T-helper 1 cell treated with Interleukin-12 subunit alpha and Interleukin-12 subunit beta and Interleukin-4 antibody, amounts not matched to agents 30 μg/mL and 1 μg/mL, for 36 hours (primary cell): ENCODE results near the gene TUBAL3.

Experiments used
- H3K27ac Mint-ChIP-seq: one replicate; pipeline ENCODE4 v1.8.0; 2021; ENCODE audit warnings: mild to moderate bottlenecking, mixed read lengths
- H3K27me3 Mint-ChIP-seq: one replicate; pipeline ENCODE4 v1.8.0; 2021; ENCODE audit warnings: low read depth, mixed read lengths
- H3K36me3 Mint-ChIP-seq: one replicate; pipeline ENCODE4 v1.8.0; 2021; ENCODE audit warnings: low read depth, mixed read lengths
- H3K4me1 Mint-ChIP-seq: one replicate; pipeline ENCODE4 v1.8.0; 2021; ENCODE audit warnings: low read depth, mixed read lengths
- H3K4me3 Mint-ChIP-seq: one replicate; pipeline ENCODE4 v1.8.0; 2021; ENCODE audit warnings: mild to moderate bottlenecking, moderate library complexity, mixed read lengths
- H3K9me3 Mint-ChIP-seq: one replicate; pipeline ENCODE4 v1.8.0; 2021; ENCODE audit warnings: mixed read lengths

TUBAL3 gene

GRCh38 chr10:5404208-5405041 is at the start of gene TUBAL3:
TSS of gene TUBAL3 (minus strand) at chr10:5404828. CDS start at chr10:5404792, 36 bp downstream.
- H3K27ac Mint-ChIP-seq: no peak within 1 kb of the TSS

GRCh38 chr10:5453749-5454489 is 49.3 kb upstream of the TUBAL3 start:
- no peaks in the 10 kb centered on the region for H3K9me3 Mint-ChIP-seq
- H3K4me3 Mint-ChIP-seq: no peak overlapping the region
- no peak overlapping the region for H3K27ac Mint-ChIP-seq
- H3K4me1 Mint-ChIP-seq: peaks cover 16% of the 10 kb centered on the region
- H3K27me3 Mint-ChIP-seq: no peaks in the 10 kb centered on the region
- peaks cover 50% of the 10 kb centered on the region for H3K36me3 Mint-ChIP-seq

More at GRCh38 chr10:5404208-5405041, at the start of gene TUBAL3:
- Mint-ChIP-seq H3K9me3 (peaks cover 5% of the 10 kb centered on the region), H3K4me1 (no peaks in the 10 kb centered on the region), H3K36me3 (no peaks in the 10 kb centered on the region), H3K27me3 (peaks cover 43% of the 10 kb centered on the region), H3K4me3 (no peak within 1 kb of the TSS)

- no peaks in the 10 kb centered on the region for H3K27me3 Mint-ChIP-seq
- H3K9me3 Mint-ChIP-seq: no peaks in the 10 kb centered on the region
- H3K27ac Mint-ChIP-seq: no peak overlapping the region
- H3K4me3 Mint-ChIP-seq: no peak overlapping the region
- H3K36me3 Mint-ChIP-seq: peaks cover 31% of the 10 kb centered on the region
- peaks cover 32% of the 10 kb centered on the region for H3K4me1 Mint-ChIP-seq
These were observed 46.2 kb upstream of the TUBAL3 start for GRCh38 chr10:5450605-5451384.

- Mint-ChIP-seq H3K27ac (no peak overlapping the region), H3K36me3 (peaks cover 27% of the 10 kb centered on the region), H3K27me3 (no peaks in the 10 kb centered on the region), H3K4me3 (no peak overlapping the region), H3K9me3 (no peaks in the 10 kb centered on the region), H3K4me1 (peaks cover 37% of the 10 kb centered on the region)
These were observed 45.2 kb upstream of the TUBAL3 start for GRCh38 chr10:5449823-5450222.

GRCh38 chr10:5449227-5449626 is 44.6 kb upstream of the TUBAL3 start:
- Mint-ChIP-seq H3K4me3 (no peak overlapping the region), H3K27ac (no peak overlapping the region), H3K4me1 (peaks cover 43% of the 10 kb centered on the region), H3K9me3 (no peaks in the 10 kb centered on the region), H3K36me3 (peaks cover 26% of the 10 kb centered on the region), H3K27me3 (no peaks in the 10 kb centered on the region)

GRCh38 chr10:5448333-5449001 is 43.8 kb upstream of the TUBAL3 start:
- Mint-ChIP-seq H3K27ac (no peak overlapping the region), H3K9me3 (no peaks in the 10 kb centered on the region), H3K36me3 (peaks cover 22% of the 10 kb centered on the region), H3K4me1 (peaks cover 49% of the 10 kb centered on the region), H3K4me3 (peak overlapping the region; percentile 36), H3K27me3 (no peaks in the 10 kb centered on the region)

- Mint-ChIP-seq H3K36me3 (peaks cover 15% of the 10 kb centered on the region), H3K27ac (peak overlapping the region; percentile 79), H3K27me3 (no peaks in the 10 kb centered on the region), H3K4me3 (peak overlapping the region; percentile 85), H3K9me3 (no peaks in the 10 kb centered on the region), H3K4me1 (peaks cover 55% of the 10 kb centered on the region)
These were observed 43.0 kb upstream of the TUBAL3 start for GRCh38 chr10:5447611-5448071.

- Mint-ChIP-seq H3K4me1 (peaks cover 59% of the 10 kb centered on the region), H3K27ac (peak overlapping the region; percentile 79), H3K4me3 (peak overlapping the region; percentile 85), H3K9me3 (no peaks in the 10 kb centered on the region), H3K27me3 (no peaks in the 10 kb centered on the region), H3K36me3 (peaks cover 12% of the 10 kb centered on the region)
These were observed 42.4 kb upstream of the TUBAL3 start for GRCh38 chr10:5447056-5447455.

- Mint-ChIP-seq H3K4me1 (peaks cover 58% of the 10 kb centered on the region), H3K27ac (peak overlapping the region; percentile 56), H3K27me3 (no peaks in the 10 kb centered on the region), H3K9me3 (no peaks in the 10 kb centered on the region), H3K4me3 (peak overlapping the region; percentile 85), H3K36me3 (peaks cover 8% of the 10 kb centered on the region)
These were observed 41.8 kb upstream of the TUBAL3 start for GRCh38 chr10:5446390-5446926.

GRCh38 chr10:5445006-5445405 is 40.4 kb upstream of the TUBAL3 start:
- Mint-ChIP-seq H3K9me3 (no peaks in the 10 kb centered on the region), H3K27me3 (no peaks in the 10 kb centered on the region), H3K36me3 (peaks cover 7% of the 10 kb centered on the region), H3K27ac (no peak overlapping the region), H3K4me1 (peaks cover 54% of the 10 kb centered on the region), H3K4me3 (no peak overlapping the region)

GRCh38 chr10:5443429-5443828 is 38.8 kb upstream of the TUBAL3 start:
- H3K27ac Mint-ChIP-seq: peak overlapping the region; percentile 45
- peaks cover 46% of the 10 kb centered on the region for H3K4me1 Mint-ChIP-seq

GRCh38 chr10:5442990-5443370 is 38.4 kb upstream of the TUBAL3 start:
- Mint-ChIP-seq H3K27me3 (no peaks in the 10 kb centered on the region), H3K27ac (peak overlapping the region; percentile 8), H3K4me1 (peaks cover 43% of the 10 kb centered on the region), H3K36me3 (peaks cover 7% of the 10 kb centered on the region), H3K4me3 (no peak overlapping the region), H3K9me3 (no peaks in the 10 kb centered on the region)

More at GRCh38 chr10:5443429-5443828, 38.8 kb upstream of the TUBAL3 start:
- H3K4me3 Mint-ChIP-seq: no peak overlapping the region
- H3K9me3 Mint-ChIP-seq: no peaks in the 10 kb centered on the region
- peaks cover 7% of the 10 kb centered on the region for H3K36me3 Mint-ChIP-seq
- H3K27me3 Mint-ChIP-seq: no peaks in the 10 kb centered on the region

- H3K4me1 Mint-ChIP-seq: peaks cover 41% of the 10 kb centered on the region
- H3K36me3 Mint-ChIP-seq: peaks cover 7% of the 10 kb centered on the region
- H3K27ac Mint-ChIP-seq: peak overlapping the region; percentile 57
- no peaks in the 10 kb centered on the region for H3K9me3 Mint-ChIP-seq
- no peaks in the 10 kb centered on the region for H3K27me3 Mint-ChIP-seq
- H3K4me3 Mint-ChIP-seq: no peak overlapping the region
These were observed 37.7 kb upstream of the TUBAL3 start for GRCh38 chr10:5442065-5442989.
